Endometrial microvascular endothelial cells (primary cell): ENCODE measurements around the gene STAT2. TPM values are rescaled to one million over a fixed set of nuclear protein-coding genes. Genes with fewer than 3 reads are reported as not detected.

Experiments
- in situ Hi-C: cut with HindIII; loops from 2 replicates; pipeline ENCODE4 v1.10.0; 2017; ENCODE audit warnings: low sequenced_read_pairs, low pct_unique_long_range_greater_than_20kb; ENCODE audit errors: inconsistent ontology term
- total RNA-seq: library from RNA; depleted of rRNA; stranded (reverse); fragments of >200 nt; gene quantifications from one replicate; pipeline ENCODE4 v1.2.3, GENCODE V29; 2015; ENCODE audit errors: inconsistent ontology term

STAT2 gene
- total RNA-seq, 1 donor from 2014 or later, result 66.7 TPM

DNA sequence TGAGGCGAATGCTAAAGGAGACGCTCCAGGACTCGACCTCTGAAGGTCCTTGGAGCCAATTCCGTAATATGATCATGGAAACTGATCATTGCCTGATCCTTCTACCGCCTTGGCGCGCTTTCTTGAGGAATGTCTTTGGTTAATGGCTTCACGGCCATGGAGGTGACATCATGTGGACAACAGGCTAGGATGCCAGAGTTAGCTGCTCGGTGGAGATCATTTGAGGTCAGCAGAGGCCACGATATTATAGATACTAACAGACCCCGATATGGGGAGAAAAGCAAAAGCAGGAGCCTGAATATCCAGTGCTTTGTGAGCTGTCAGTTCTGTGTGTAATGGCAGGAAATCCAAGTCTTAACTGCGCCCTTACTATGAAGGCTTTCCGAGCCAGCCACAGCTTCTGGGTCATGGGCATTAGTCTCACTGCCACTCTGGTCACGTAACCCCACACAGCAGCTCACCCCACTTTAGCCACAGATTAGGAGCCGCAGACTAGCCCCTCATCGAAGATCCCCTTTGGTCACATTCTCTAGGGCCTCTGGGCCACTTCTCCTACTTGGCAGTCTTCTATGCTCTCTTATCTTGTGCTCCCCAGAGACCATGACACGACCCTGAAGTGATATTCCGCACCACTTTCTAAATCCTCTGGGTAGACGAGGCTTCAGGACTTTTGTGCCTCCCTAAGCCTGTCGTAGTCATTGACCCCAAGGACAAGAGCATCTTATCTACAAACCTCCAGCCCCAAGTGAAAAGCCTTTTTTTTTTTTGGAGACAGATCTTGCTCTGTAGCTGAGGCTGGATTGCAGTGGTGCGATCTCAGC lies 59.1 kb downstream of the STAT2 start:
- in situ Hi-C loops, result no loop called here

DNA sequence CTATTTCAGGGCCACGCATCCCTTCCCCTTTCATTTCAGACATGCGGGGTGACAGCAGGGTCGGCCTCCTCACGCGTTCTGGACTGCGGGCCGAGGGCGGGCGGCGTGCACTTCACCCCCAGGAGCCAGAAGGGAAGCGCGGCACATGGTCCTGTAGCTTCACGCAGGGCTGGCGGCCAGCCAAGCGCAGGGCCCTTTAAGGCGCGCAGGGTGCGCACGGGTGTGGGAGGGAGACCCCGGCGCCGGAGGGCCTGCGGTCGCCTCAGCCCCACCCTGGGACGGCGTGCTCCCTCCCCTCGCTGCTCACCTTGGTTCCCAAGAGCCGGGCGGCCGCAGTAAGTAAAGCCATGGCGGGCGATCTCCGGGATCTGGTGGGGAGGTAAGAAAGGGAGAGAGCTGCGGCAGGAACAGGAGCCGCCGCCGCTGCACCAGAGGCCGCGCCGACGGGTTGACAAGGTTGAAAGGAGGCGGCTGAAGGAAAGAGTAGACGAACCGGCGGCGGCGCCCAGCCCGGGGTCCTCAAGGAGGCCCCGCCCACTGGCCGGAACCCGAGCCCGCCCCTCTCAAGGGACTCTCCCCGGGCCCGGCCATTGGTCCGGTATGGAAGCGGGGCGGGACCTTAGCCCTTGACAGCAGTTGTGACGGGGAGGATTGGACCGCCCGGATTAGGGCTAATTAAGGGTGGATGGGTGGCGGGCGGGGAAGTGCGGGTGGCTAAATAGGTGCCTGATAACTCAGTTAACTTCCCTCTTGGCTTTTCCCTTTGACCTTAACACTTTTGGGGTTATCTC lies 59.9 kb downstream of the STAT2 start, which contains the start of gene CS:
TSS of gene CS (minus strand) at position 478 of the 791 bp plus-strand sequence. CDS start at position 349, 129 bp downstream.
- in situ Hi-C loops, result no loop called here

DNA sequence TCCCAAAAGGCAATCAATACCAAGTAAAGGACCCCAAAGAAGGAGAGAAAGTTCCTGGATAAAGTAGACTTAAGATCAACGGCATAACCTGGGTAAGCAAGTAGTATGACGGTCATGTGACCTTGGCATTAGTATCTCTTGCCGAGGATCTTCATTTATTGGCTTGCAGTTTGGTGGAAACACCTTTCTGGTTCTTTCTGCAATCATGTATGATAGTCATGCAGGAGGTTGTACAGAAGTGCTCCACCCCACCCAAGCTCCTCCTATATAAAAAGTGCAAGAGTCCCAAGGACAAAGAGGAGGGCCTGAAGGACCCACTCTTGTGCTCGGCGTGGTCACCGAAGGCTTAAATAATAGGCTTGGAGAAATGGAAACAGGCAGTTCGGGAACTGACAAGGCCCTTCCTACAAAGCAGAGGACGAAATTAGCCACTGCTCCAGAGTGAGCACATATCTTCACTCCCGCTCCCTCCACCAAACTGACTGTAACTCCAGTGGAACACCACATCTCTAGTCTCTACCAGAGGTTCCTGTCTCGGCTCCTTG lies 60.5 kb downstream of the STAT2 start:
- in situ Hi-C loops, result no loop called here

DNA sequence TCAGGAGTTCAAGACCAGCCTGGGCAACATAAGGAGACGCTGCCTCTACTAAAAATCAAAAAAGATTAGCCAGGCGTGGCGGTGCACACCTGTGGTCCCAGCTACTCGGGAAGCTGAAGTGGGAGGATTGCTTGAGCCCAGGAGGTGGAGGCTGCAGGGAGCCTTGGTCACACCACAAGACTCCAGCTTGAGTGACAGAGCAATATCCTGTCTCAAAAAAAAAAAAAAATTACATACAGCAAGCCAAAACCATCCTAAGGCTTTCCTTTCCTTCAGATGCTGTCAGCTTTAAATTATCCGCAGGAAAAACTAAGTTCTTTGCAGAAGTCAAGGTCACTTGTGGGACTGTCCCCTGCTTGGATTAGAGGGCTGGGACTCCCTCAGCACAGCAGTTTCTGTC lies 61.1 kb downstream of the STAT2 start:
- in situ Hi-C loops, result no loop called here

DNA sequence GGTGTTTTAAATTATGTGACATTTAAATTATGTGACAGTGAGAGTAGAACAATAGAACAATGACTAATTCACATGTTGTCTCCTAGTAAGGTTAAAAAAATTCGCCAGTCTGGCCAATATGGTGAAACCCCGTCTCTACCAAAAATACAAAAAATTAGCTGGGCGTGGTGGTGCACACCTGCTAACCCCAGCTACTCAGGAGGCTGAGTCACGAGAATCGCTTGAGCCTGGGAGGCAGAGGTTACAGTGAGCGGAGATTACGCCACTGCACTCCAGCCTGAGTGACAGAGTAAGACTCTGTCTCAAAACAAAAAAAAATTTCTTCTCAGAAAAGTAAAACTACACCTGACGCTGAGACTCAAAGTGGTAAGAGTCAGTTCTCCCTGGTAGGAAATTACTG lies 62.5 kb downstream of the STAT2 start:
- in situ Hi-C loops, result no loop called here

DNA sequence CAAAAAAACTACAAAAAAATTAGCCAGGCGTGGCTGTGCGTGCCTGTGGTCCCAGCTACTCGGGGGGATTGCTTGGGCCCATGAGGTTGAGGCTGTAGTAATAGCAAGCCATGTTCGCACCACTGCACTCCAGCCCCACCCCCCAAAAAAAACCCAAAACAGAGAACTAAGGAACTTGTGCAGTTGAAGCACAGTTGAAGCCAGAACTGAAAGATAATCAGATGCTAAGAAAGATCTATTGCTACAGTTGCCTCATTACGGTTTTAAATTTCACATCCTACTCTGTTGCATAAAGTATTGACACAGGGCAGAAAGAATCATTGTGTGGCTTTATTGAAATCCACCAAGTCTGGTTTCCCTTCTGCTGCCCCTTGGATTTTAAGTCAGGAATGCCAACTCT lies 63.6 kb downstream of the STAT2 start:
- in situ Hi-C loops, result no loop called here

DNA sequence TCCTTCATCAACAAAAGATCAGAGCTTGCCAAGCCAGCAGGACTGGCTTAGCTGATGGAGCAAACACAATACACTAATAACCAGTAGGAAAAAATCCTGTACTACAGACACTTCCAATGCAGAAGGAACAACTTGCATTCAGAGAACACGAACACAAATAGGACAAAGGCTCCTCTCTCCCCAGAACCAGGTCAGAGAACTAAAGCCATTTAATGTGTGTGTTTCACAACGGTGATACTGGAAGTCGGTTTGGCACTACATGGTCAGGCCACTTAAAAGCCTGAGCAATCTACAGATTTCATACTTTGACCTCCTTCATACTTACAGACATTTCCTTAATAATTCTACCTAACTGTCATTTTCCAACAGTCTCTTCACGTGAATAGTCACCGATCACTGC lies 66.1 kb downstream of the STAT2 start:
- in situ Hi-C loops, result no loop called here

Other genes starting within 250 kb of the STAT2 start
- gene RPL41, start 243.5 kb downstream of the STAT2 start, total RNA-seq, result 2,640 TPM
- 3.0 TPM for gene ZC3H10, start 241.8 kb downstream of the STAT2 start, total RNA-seq
- gene ESYT1, start 231.8 kb downstream of the STAT2 start, total RNA-seq, result 193 TPM
- gene MYL6B, start 207.5 kb downstream of the STAT2 start, total RNA-seq, result 121 TPM
- gene MYL6, start 201.7 kb downstream of the STAT2 start, total RNA-seq, result 2,953 TPM
- gene SMARCC2, start 170.6 kb downstream of the STAT2 start, total RNA-seq, result 43.6 TPM
- gene RNF41, start 138.2 kb downstream of the STAT2 start, total RNA-seq, result 57.4 TPM
- gene NABP2, start 135.8 kb downstream of the STAT2 start, total RNA-seq, result 60.3 TPM
- 3.7 TPM for gene SLC39A5, start 130.1 kb downstream of the STAT2 start, total RNA-seq
- gene ANKRD52, start 101.7 kb downstream of the STAT2 start, total RNA-seq, result 20.3 TPM
- gene COQ10A, start 93.2 kb downstream of the STAT2 start, total RNA-seq, result 10.8 TPM
- gene CS, start 59.8 kb downstream of the STAT2 start, total RNA-seq, result 257 TPM
- gene CNPY2, start 44.1 kb downstream of the STAT2 start, total RNA-seq, result 105 TPM
- gene PAN2, start 26.1 kb downstream of the STAT2 start, total RNA-seq, result 5.0 TPM
- not detected for gene IL23A, start 21.2 kb downstream of the STAT2 start, total RNA-seq
- not detected for gene APOF, start 2.8 kb upstream of the STAT2 start, total RNA-seq
- gene TIMELESS, start 89.3 kb upstream of the STAT2 start, total RNA-seq, result 24.3 TPM
- not detected for gene MIP, start 94.5 kb upstream of the STAT2 start, total RNA-seq
- 4.7 TPM for gene SPRYD4, start 108.5 kb upstream of the STAT2 start, total RNA-seq
- not detected for gene GLS2, start 128.1 kb upstream of the STAT2 start, total RNA-seq
- gene RBMS2, start 161.7 kb upstream of the STAT2 start, total RNA-seq, result 48.0 TPM